IPS DF 4.7 (cell line): Measurements from ENCODE around the gene MRPL17.

Experiments
- DNase-seq: peaks from one replicate; pipeline ENCODE4 v3.0.0-alpha.2; 2013; ENCODE audit warnings: low spot score; ENCODE audit errors: extremely low read depth

Gene MRPL17

DNA sequence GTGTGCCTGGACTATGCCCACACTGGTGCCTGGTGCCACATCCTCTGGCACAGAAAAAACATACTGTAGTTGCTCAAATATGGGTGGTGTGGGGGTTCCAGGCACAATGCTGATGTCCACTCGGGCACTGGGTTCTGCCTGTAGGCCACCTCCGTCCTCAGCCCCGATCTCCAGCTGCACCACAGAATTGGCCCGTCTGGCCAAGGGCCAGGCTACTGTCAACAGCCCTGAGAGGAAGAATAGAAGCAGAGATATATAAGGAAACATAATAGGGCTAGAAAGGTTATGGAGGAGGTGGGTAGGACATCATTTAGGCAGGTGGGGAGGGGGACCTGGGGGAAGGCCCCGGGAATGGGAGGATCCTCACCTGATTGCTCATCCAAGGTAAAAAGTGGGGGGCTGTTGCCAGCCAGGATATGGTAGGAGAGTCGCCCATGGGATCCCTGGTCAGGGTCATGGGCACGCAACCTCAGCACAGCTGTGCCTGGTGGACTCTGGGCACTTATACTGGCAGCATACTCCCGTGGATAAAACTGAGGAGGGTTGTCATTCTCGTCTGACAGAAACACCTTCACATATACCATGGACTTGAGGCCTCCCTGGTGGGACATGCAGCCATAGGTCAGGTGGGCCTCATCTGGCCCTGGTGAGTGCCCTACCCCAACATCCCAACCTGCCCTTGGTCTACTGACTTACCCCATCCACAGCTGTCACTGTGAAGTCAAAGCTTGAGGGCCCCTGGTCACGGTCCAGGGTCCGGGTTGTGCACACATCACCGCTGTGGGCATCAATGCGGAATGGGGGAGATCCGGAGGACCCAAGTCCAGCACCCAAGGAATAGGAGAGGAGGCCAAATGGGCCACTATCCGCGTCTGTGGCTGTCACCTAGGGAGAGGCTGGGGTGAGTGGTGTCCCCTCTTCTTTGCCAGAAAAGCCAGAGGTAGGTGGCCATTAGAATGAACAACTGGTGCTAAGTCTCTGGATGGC lies 49.4 kb downstream of the MRPL17 start:
- no peak for DNase-seq

DNA sequence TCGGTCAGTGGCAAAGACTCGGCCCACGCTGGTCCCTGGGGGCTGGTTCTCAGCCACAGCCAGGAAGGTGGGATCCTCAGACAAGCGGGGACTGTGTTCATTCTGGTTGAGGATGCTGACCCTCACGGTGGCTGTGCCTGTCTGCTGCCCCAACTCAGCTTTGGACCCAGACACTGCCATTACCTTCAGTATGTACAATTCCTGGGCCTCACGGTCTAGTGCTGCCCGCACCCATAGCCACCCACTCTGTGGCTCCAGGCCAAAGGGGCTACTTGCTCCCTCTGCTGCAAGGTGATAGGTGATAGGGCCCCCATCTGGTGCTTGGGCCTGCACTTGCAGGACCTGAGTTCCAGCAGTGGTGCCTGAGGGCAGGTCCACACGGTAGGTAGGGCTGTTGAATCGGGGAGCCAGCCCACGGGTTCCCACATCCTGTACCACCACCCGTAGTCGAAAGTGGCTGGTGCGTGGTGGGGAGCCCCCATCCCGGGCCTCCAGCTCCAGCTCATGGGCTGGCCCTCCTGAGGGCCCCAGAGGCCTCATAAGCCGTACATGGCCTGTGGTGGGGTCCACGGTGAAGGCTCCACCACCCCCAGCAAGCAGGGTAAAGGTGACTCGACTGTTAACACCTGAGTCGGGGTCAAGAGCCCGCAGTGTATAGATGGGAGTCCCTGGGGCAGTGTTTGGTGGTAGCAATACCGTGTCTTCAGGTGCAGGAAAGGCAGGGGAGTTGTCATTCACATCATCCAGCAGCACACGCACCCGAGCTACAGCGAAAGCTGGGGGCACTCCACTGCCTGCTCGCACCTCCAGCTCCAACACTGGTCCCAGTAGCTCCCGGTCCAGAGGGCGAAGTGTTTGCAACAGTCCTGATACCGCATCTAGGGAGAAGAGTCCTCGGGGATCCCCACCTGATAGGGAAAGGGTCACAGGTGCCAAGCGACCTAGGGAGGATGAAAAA lies 50.7 kb downstream of the MRPL17 start:
- DNase-seq, result no peak

DNA sequence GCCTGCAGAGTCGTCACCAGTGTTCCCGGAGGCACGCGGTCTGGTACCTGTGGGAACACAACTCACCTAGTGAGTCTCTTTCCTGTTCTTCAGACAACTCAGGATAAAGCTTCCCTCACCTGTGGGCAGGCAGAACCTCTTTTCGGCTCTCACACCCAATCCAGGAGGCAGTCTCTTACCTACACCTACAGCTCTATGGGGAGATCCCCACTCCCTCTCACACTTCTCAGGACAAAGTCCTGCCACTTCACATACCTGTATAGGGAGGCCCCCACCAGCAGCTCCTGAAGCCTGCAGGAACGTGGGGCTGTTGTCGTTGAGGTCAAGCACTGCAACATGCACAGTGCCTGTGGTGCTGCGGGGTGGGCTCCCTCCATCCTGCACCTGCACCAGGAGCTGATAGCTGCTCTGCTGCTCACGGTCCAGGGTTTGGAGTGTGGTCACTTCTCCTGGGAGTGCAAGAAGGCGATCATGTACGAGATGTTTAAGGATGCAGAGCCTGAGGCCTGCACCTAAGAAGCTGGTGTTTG lies 51.7 kb downstream of the MRPL17 start:
- DNase-seq, result no peak

DNA sequence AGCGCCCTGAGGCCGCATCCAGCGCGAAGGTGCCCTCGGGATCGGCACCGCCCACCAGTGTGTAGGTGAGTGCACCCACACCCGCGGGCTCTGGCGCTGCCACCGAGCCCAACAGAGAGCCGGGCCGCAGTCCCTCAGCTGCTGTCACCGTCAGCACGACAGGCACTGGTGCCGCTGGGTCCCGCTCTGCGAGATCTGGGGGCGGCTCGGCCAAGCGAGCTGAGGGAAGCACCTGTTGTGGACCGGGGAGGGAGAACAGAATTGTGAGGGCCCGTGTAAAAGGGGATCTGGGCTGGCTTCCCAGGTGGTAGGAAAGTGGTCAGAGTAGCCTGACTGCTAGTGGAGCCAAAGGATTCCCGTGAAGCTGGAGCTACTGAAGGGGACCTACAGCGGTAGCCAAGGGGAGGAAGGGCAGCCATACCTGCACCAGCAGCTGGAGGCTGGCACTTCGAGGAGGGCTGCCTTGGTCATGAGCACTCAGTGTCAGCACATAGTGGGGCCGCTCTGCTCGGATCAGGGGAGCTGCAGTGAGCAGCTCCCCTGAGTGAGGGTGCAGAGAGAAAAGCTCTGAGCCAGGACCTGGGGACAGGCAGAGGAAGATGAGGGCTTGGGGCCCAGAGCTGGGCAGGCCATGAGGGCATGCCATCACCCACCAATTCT lies 52.4 kb downstream of the MRPL17 start:
- no peak for DNase-seq
